ENCODE data around the gene CCDC27. TPM values are rescaled to one million over a fixed set of nuclear protein-coding genes. Genes with fewer than 3 reads are reported as not detected.

Gene CCDC27
- total RNA-seq, 1 donor from 2014 or later, result not detected

GRCh38 chr1:3706651-3707297 lies 45.5 kb upstream of the CCDC27 start:
- peaks cover 76% of the 10 kb centered on the region for H3K27me3 ChIP-seq (ENCODE audit: control insufficient read depth, insufficient read depth, low read length)
- H3K4me3 ChIP-seq (ENCODE audit: low read depth, low read length), result no peak overlapping the region
- no peak for TF ChIP-seq CTCF (IDR thresholded peaks at IDR 0.05; ENCODE audit: insufficient read depth, low read length, poor library complexity, severe bottlenecking)
- H3K36me3 ChIP-seq (ENCODE audit: control insufficient read depth, insufficient read depth, low read length), result no peaks in the 10 kb centered on the region
- no peak for DNase-seq (ENCODE audit: low read depth)

GRCh38 chr1:3707298-3707938 lies 44.8 kb upstream of the CCDC27 start:
- H3K27me3 ChIP-seq (ENCODE audit: control insufficient read depth, insufficient read depth, low read length), result peaks cover 73% of the 10 kb centered on the region
- no peaks in the 10 kb centered on the region for H3K36me3 ChIP-seq (ENCODE audit: control insufficient read depth, insufficient read depth, low read length)
- TF ChIP-seq CTCF (IDR thresholded peaks at IDR 0.05; ENCODE audit: insufficient read depth, low read length, poor library complexity, severe bottlenecking), result no peak
- DNase-seq (ENCODE audit: low read depth), result no peak
- no peak overlapping the region for H3K4me3 ChIP-seq (ENCODE audit: low read depth, low read length)

GRCh38 chr1:3707939-3708328 lies 44.3 kb upstream of the CCDC27 start:
- H3K4me3 ChIP-seq (ENCODE audit: low read depth, low read length), result no peak overlapping the region
- no peaks in the 10 kb centered on the region for H3K36me3 ChIP-seq (ENCODE audit: control insufficient read depth, insufficient read depth, low read length)

GRCh38 chr1:3708791-3709190 lies 43.5 kb upstream of the CCDC27 start:
- H3K27me3 ChIP-seq (ENCODE audit: control insufficient read depth, insufficient read depth, low read length), result peaks cover 70% of the 10 kb centered on the region
- H3K4me3 ChIP-seq (ENCODE audit: low read depth, low read length), result no peak overlapping the region

More at GRCh38 chr1:3707939-3708328, 44.3 kb upstream of the CCDC27 start:
- no peak for TF ChIP-seq CTCF (IDR thresholded peaks at IDR 0.05; ENCODE audit: insufficient read depth, low read length, poor library complexity, severe bottlenecking)
- no peak for DNase-seq (ENCODE audit: low read depth)
- H3K27me3 ChIP-seq (ENCODE audit: control insufficient read depth, insufficient read depth, low read length), result peaks cover 71% of the 10 kb centered on the region

GRCh38 chr1:3710251-3710650 lies 42.0 kb upstream of the CCDC27 start:
- no peak for DNase-seq (ENCODE audit: low read depth)
- TF ChIP-seq CTCF (IDR thresholded peaks at IDR 0.05; ENCODE audit: insufficient read depth, low read length, poor library complexity, severe bottlenecking), result no peak
- Histone ChIP-seq H3K4me3 (ENCODE audit: low read depth, low read length) (no peak overlapping the region), H3K27me3 (ENCODE audit: control insufficient read depth, insufficient read depth, low read length) (peaks cover 62% of the 10 kb centered on the region), H3K36me3 (ENCODE audit: control insufficient read depth, insufficient read depth, low read length) (no peaks in the 10 kb centered on the region)

More at GRCh38 chr1:3708791-3709190, 43.5 kb upstream of the CCDC27 start:
- no peak for TF ChIP-seq CTCF (IDR thresholded peaks at IDR 0.05; ENCODE audit: insufficient read depth, low read length, poor library complexity, severe bottlenecking)
- no peak for DNase-seq (ENCODE audit: low read depth)
- no peaks in the 10 kb centered on the region for H3K36me3 ChIP-seq (ENCODE audit: control insufficient read depth, insufficient read depth, low read length)
